Activated CD4-positive, alpha-beta T cell treated with anti-CD3 and anti-CD28 coated beads, Interleukin-2, amount 50 U/mL, for 1 hour (primary cell): ENCODE data around the gene DCHS1.
A peak's percentile ranks its signal among the peaks of the same experiment; 100 is the strongest.
"Not testable (repeated sequence)": the region's sequence is repeated elsewhere in the genome, so short reads cannot be mapped to it uniquely, and the experiment has no call there.

Experiments used
- DNase-seq: peaks from one replicate; pipeline ENCODE4 v3.0.0-alpha.2; 2020

Gene DCHS1, protein sequence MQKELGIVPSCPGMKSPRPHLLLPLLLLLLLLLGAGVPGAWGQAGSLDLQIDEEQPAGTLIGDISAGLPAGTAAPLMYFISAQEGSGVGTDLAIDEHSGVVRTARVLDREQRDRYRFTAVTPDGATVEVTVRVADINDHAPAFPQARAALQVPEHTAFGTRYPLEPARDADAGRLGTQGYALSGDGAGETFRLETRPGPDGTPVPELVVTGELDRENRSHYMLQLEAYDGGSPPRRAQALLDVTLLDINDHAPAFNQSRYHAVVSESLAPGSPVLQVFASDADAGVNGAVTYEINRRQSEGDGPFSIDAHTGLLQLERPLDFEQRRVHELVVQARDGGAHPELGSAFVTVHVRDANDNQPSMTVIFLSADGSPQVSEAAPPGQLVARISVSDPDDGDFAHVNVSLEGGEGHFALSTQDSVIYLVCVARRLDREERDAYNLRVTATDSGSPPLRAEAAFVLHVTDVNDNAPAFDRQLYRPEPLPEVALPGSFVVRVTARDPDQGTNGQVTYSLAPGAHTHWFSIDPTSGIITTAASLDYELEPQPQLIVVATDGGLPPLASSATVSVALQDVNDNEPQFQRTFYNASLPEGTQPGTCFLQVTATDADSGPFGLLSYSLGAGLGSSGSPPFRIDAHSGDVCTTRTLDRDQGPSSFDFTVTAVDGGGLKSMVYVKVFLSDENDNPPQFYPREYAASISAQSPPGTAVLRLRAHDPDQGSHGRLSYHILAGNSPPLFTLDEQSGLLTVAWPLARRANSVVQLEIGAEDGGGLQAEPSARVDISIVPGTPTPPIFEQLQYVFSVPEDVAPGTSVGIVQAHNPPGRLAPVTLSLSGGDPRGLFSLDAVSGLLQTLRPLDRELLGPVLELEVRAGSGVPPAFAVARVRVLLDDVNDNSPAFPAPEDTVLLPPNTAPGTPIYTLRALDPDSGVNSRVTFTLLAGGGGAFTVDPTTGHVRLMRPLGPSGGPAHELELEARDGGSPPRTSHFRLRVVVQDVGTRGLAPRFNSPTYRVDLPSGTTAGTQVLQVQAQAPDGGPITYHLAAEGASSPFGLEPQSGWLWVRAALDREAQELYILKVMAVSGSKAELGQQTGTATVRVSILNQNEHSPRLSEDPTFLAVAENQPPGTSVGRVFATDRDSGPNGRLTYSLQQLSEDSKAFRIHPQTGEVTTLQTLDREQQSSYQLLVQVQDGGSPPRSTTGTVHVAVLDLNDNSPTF (N-terminal part only)

GRCh38 chr11:6655790-6656583 is at the start of gene DCHS1:
Gene DCHS1, minus strand, starts transcription at chr11:6655809. Its CDS starts 14,196 bp downstream, at chr11:6641613.
- DNase-seq, result no peak

DNA sequence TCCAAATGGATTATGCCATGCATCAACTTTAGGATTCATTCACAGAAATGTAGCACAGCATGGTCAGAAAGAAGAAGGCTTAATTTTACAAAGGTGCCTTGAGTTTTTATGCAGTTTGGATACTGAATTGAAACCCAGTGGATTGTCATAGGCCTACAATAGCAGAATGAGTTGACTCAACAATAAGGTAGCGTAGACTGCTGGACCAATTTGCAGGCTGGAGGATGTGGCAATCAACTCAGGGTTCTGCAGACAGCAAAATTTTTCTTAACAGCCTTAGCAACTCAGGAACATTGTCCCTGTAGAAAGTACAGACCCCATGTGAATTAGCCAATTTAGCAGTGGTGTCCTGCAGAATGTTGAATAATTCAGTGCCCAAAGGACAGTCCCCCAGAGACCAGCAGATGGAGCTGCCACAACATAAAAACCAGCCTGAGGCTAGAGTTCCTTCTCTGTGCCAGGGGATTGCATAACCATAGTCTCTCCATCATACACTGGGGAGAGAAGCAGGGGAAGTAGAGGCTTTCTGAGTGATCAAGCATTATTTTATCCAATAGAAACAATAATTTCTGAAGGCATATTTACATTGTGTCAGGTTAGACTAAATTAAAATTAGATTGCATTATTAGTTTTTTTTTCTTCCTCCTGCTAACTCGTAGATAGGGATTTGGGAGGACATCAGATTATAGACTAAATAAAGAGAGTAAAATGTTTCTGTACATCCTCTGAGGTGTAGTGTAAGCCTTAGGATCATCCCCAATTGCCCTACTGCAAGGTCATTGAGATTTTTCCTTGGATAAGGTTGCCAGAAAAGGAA is 47.8 kb upstream of the DCHS1 start:
- peak; percentile 25 for DNase-seq

DNA sequence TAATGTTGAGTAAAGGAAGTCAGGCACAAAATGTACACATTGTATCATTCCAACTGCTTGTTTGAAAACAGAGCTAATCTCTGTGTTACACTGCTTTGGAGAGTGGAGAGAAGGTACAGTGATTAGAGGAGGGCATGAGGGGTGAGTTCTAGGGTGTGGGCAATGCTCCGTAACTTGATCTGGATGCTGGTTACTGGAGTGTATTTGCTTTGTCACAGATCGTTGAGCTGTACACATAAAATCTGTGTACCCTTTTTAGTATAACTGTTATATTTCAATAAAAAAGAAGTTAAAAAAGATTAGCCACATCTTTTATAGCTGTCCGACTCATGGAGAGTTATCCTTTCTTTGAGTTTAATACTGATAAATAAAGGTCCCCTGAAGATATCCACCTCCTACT is 46.3 kb upstream of the DCHS1 start:
- not testable (repeated sequence) for DNase-seq

DNA sequence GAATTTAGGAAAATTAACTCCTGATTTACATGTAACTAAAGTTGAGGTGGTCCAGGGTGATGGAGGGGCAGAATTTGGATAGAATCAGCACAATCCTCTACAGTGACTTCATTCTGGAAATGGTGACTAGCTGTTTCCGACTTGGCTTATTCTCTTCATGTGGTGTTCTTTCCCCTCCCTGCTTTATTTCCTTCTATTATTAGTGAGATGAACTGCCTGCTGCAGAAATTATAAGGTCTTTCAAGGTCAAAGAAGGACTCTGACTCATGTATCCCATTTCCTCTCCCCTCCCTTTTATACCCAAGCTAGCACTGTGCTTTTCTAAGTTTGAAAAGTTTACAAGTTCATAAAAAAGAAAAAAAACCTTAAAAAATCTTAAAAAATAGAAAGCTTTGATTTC is 39.8 kb upstream of the DCHS1 start:
- no peak for DNase-seq

GRCh38 chr11:6694229-6694535 is 38.6 kb upstream of the DCHS1 start:
- DNase-seq, result no peak

GRCh38 chr11:6693342-6694228 is 38.0 kb upstream of the DCHS1 start:
- DNase-seq, result peak; percentile 36

DNA sequence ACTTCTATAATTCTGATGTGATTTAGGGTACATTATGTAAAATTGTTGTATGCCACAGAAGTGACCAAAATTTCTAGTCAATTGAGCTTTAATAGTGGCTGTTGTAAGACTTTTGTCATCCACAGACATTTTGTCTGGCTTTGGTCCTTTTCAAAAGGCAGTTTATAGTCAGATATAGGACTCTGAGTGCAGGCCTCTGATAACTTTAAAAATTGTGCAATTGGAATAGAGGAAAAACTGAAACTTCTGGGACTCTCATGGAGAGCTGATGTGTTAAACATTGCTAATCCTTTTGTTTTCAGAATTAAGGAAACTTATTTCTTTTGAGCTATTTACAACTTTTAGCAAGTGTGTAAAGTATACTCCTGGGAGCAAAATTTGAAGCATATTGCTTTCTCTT is 36.5 kb upstream of the DCHS1 start:
- no peak for DNase-seq

- not testable (repeated sequence) for DNase-seq
Measured at GRCh38 chr11:6690431-6691132, 35.0 kb upstream of the DCHS1 start.

GRCh38 chr11:6687876-6688275 is 32.3 kb upstream of the DCHS1 start:
- DNase-seq, result no peak

DNA sequence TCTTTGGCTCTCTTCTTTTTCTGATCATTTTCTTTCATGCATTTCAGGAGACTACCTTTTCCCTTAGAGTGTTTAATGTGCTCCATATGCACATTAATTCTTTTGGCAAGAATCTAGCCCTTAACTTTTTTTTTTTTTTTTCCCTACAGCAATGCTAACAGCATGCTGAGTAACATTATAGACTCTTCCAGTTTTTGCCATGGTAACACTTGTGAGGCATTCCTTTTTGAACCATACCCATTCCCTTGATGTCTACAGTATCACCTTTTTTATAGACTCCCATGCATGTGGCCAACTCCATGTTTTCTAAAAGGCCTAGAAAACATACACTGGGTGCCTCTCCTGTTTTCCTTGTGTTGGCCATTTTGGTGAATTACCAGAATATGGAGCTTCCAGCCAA is 30.4 kb upstream of the DCHS1 start:
- DNase-seq, result no peak

GRCh38 chr11:6684068-6684467 is 28.5 kb upstream of the DCHS1 start:
- not testable (repeated sequence) for DNase-seq

DNA sequence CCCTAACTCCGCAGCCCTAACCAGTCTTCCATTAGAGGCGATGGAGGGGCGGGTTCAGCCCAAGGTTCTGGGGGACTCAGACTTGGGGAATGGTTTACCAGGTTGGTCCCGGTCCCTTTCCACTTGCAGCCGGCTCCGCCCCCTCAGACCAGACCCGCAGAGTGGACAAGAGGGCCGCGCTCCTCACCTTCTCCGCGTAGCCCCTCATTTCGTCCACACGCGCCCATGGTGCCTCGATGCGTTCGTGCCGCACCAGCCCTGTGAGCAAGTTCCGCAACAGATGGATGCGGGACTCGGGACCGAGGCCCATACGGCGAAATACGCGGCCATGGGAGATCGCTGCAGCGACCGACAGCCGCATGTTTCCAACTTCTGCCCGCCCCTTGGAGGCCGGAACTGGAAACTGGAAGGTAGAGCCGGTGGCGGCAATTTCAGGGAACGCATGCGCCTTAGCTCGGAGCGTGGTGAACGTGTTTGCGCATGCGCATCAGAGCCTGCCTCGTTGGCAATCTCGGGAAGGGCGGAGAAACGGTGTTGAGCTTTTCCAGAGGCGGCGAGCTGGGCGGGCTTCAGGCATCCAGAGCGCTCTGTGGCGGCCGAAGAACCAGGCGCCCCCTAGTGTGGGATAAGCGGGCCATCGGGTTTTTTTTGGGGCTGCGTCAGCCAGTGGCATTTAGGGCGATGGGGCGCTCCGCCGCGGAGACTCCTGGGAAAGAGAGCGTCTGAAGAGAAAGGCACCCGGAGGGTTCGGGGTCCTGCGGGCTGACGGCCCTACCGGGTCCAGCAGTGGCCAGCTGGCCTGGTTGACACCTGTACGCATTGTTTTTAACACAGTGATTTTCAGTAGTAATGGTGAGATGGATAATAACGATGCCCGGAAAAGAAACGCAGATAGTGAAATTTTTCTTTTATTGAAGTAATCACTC is 27.6 kb upstream of the DCHS1 start, which contains the start of gene MRPL17:
MRPL17 (minus strand) TSS at position 405 of the 926 bp plus-strand sequence; CDS start at position 361, 44 bp downstream.
- peak; percentile 98 for DNase-seq

DNA sequence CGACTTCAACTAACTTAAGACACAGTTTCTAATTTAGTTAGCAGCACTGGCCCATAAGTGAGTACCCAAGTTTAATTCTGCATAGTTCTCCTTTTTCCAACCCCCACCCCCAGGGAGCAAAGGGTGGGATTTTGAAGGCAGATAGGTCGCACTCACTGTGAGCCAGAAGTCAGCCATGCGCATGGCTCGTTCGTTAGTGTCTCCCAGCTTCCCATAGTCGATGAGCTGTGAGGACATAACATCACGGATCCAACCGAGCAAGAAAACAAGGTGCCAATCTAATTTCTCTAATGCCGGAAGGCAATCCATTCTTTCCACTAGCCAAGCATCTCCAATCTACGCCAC is 27.0 kb upstream of the DCHS1 start:
- DNase-seq, result no peak

- no peak for DNase-seq
Measured at GRCh38 chr11:6681949-6682348, 26.3 kb upstream of the DCHS1 start.

GRCh38 chr11:6681505-6681904 is 25.9 kb upstream of the DCHS1 start:
- DNase-seq, result no peak

GRCh38 chr11:6677018-6677417 is 21.4 kb upstream of the DCHS1 start:
- DNase-seq, result no peak

GRCh38 chr11:6674862-6675261 is 19.3 kb upstream of the DCHS1 start:
- DNase-seq, result no peak

GRCh38 chr11:6674219-6674597 is 18.6 kb upstream of the DCHS1 start:
- DNase-seq, result no peak
